Forelimb muscle (tissue), 1 donor: ENCODE measurements around the gene LGMN. TPM values are rescaled to one million over a fixed set of nuclear protein-coding genes. Genes with fewer than 3 reads are reported as not detected.
"Not testable (repeated sequence)": the region's sequence is repeated elsewhere in the genome, so short reads cannot be mapped to it uniquely, and the experiment has no call there.

ENCODE experiments used
- DNase-seq: peaks from one replicate; pipeline ENCODE4 v3.0.0-alpha.2; 2013; ENCODE audit warnings: low read depth
- polyA plus RNA-seq: library from polyadenylated mRNA; unstranded; fragments of 120-200 nt; gene quantifications from one replicate; pipeline ENCODE4 v1.2.1, GENCODE V29; 2013; ENCODE audit not compliant: insufficient read length

The LGMN gene
- polyA plus RNA-seq, 1 donor: 82.3 TPM

- no peak for DNase-seq
Measured at GRCh38 chr14:92728759-92729364, 19.6 kb downstream of the LGMN start.

- DNase-seq: no peak
Measured at GRCh38 chr14:92726933-92727262, 21.5 kb downstream of the LGMN start.

GRCh38 chr14:92726135-92726932, 22.1 kb downstream of the LGMN start:
- no peak for DNase-seq

GRCh38 chr14:92724516-92725340, 23.7 kb downstream of the LGMN start:
- DNase-seq: no peak

- no peak for DNase-seq
Measured at GRCh38 chr14:92719890-92720323, 28.5 kb downstream of the LGMN start.

GRCh38 chr14:92719421-92719820, 29.0 kb downstream of the LGMN start:
- peak; percentile 82 for DNase-seq

GRCh38 chr14:92718664-92719063, 29.8 kb downstream of the LGMN start:
- DNase-seq: no peak

- no peak for DNase-seq
Measured at GRCh38 chr14:92717571-92718042, 30.8 kb downstream of the LGMN start.

GRCh38 chr14:92716131-92716530, 32.3 kb downstream of the LGMN start:
- no peak for DNase-seq

GRCh38 chr14:92714739-92715307, 33.6 kb downstream of the LGMN start:
- not testable (repeated sequence) for DNase-seq

- no peak for DNase-seq
Measured at GRCh38 chr14:92712654-92713051, 35.8 kb downstream of the LGMN start.

GRCh38 chr14:92711976-92712653, 36.3 kb downstream of the LGMN start:
- DNase-seq: no peak

GRCh38 chr14:92710001-92710341, 38.5 kb downstream of the LGMN start:
- no peak for DNase-seq

GRCh38 chr14:92709340-92710000, 39.0 kb downstream of the LGMN start:
- DNase-seq: no peak

GRCh38 chr14:92706386-92706785, 42.0 kb downstream of the LGMN start:
- no peak for DNase-seq

- no peak for DNase-seq
Measured at GRCh38 chr14:92704821-92705220, 43.6 kb downstream of the LGMN start.

- no peak for DNase-seq
Measured at GRCh38 chr14:92704036-92704804, 44.2 kb downstream of the LGMN start.

- DNase-seq: no peak
Measured at GRCh38 chr14:92703516-92703915, 44.9 kb downstream of the LGMN start.

GRCh38 chr14:92702441-92702918, 45.9 kb downstream of the LGMN start:
- DNase-seq: no peak

GRCh38 chr14:92701826-92702225, 46.6 kb downstream of the LGMN start:
- DNase-seq: no peak
